Stimulated activated CD4-positive, alpha-beta T cell treated with anti-CD3 and anti-CD28 coated beads, Interleukin-15, amount 100 ng/mL, for 24 hours (primary cell): Measurements from ENCODE around the gene SLC12A1.
A peak's percentile ranks its signal among the peaks of the same experiment; 100 is the strongest.
"Not testable (repeated sequence)": the region's sequence is repeated elsewhere in the genome, so short reads cannot be mapped to it uniquely, and the experiment has no call there.

ENCODE experiments used
- DNase-seq: peaks from one replicate; pipeline ENCODE4 v3.0.0-alpha.2; 2020

Gene SLC12A1

DNA sequence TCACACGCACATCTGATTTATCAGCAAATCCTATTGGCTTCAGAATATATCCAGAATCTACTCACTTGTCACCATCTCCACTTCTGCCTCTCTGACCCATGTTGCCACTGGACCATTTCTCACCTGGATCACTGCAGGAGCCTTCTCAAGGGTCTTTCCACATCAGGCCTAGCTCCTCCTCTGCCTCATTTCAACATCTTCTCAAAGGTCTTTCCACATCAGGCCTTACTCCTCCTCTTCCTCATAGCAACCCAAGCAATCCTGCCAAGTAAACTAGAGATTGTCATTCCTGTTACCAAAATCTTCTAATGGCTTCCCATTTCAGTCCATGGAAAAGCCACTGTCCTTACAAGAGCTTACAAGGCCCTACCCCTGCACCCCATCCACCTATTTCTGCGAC is 107.1 kb downstream of the SLC12A1 start:
- DNase-seq, result no peak

GRCh38 chr15:48315041-48315440 is 108.9 kb downstream of the SLC12A1 start:
- no peak for DNase-seq

GRCh38 chr15:48317221-48317620 is 111.1 kb downstream of the SLC12A1 start:
- no peak for DNase-seq

GRCh38 chr15:48318131-48318530 is 112.0 kb downstream of the SLC12A1 start:
- no peak for DNase-seq

DNA sequence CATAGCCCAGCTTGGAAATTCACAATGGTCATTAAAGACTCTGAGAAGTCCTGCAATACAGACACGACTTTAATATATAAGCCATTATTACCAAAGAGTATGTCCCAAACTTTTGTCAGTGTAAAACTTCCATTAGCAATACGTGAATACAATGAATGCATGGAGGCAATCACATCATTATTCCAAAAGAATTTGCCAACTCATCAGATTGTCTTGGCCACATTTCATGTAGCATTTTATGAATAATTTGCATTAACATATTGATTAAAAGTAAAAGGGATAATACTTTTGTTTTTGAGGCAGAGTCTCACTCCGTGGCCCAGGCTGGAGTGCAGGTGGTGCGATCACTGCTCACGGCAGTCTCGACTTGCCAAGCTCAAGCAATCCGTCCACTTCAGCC is 117.2 kb downstream of the SLC12A1 start:
- no peak for DNase-seq

DNA sequence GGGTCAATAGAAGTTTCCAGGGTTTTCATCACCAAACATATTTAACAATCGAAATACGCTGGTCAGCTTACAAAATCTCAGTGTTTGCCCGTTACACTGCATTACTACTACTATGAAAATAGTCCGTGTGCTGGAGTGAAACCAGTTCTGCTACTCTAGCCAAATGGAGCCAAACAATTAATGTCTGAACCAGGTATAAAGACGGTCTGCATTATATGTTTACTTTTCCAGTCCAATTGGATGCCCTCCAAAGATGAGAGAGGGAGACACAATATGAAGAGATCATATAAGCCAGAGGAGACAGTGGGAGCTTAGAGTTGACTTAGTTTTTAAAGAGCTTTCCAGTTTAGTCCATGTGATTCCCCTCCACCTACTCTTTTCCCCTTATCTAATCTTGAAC is 118.8 kb downstream of the SLC12A1 start:
- DNase-seq, result no peak

- DNase-seq, result no peak
Observed at GRCh38 chr15:48325400-48325799, 119.3 kb downstream of the SLC12A1 start.

- DNase-seq, result not testable (repeated sequence)
Observed at GRCh38 chr15:48326180-48326579, 120.1 kb downstream of the SLC12A1 start.

DNA sequence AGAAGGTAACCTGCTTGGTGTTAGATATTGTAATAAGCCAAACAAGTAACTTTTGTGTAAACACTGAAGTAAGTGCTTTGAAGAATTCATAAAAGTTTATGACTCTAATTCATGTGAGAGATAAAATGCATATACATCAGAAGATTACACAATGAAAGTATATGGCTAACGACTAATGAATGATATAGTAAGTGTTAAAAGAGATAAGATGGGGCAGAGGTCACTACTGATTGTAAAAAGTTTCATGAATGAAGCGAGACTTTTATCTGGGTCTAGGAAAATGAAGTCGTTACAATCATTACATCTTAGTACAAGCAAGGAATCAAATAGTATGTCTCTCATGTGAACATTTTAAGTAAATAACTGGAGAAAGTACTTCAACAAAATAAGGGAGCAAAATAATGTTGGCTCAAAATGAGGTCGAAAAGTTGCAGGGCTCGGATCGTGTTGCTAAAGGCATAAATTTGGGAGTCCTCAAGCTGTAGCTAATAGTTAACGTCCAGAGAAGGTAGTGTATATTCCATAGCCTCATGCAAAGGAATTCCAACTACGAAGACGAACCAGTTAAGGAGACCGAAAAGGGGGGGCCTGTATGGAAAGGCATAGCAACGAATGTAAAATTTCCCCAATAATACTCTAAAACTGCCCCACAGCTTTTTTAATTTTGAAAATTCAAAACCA is 124.1 kb downstream of the SLC12A1 start:
- DNase-seq, result no peak

- peak; percentile 87 for DNase-seq
Observed at GRCh38 chr15:48330855-48331795, 125.0 kb downstream of the SLC12A1 start, which contains the start of gene DUT. TSS of gene DUT (plus strand) at chr15:48331429. CDS start at chr15:48331516, 87 bp downstream.

DNA sequence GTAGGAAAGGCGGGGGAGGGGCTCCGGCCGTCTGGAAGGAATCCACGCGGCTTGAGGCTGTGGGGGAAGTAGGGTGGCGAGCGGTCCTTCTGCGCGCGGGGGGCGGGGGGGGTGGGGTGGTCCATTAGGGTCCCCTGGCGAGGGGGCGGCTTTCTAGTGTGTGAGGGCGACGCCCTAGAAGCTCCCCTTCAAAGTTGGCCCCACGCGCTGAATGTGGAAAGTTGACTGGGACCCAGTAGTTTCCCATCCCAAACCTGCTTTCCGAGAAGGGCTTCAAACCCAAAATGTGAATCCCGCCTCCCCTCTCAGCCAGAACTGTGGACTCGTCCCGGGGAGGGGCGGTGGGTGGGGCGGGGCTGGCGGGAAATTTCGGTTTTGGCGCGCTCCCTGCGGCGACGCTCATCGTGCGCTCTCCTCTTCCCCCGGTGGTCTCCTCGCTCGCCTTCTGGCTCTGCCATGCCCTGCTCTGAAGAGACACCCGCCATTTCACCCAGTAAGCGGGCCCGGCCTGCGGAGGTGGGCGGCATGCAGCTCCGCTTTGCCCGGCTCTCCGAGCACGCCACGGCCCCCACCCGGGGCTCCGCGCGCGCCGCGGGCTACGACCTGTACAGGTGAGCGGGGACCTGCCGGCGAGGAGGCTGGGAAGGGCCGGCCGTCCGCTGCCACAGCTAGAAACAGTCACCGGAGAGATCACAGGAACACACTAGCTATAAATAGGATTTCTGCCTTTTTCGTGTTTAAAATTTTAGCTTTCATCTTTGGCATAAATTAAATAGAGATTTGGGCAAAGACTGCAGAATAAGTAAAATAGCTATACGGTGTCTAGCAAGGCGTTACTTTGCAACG is 125.9 kb downstream of the SLC12A1 start:
- DNase-seq, result peak; percentile 82

GRCh38 chr15:48332642-48333034 is 126.5 kb downstream of the SLC12A1 start:
- DNase-seq, result peak; percentile 25

DNA sequence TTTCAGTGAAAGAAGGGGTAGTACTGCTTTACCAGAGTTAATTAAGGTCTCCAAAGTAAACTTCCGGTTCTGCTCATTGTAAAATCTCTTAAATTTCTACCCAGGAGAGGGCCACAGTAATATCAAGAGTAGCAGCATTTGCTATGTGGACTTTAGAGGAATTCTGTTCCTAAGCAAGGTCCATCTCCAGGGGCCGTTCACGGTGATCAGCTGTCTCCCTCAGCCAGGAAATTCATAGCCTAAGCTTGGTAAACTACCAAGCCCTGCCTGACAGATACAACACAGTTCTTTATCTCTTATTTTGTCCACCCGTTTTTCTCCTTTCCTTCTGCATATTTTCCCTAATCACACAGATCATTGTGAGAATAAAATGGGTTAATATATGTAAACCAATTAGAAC is 127.4 kb downstream of the SLC12A1 start:
- DNase-seq, result no peak

DNA sequence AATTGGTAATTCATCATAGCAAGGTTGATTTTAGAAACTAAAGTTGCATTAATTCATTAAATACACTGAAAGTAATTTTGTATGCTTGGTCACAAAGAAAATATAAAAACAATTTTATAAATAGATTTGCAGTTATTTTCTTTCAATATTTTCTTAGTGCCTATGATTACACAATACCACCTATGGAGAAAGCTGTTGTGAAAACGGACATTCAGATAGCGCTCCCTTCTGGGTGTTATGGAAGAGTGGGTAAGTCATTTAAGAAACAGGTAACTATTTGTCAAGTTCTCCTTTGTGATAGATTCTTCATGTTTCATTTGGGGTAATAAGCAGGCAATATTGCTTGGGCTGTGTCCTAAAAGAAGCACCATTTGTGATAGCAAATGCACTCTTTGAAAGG is 128.2 kb downstream of the SLC12A1 start:
- no peak for DNase-seq

- DNase-seq, result no peak
Observed at GRCh38 chr15:48336940-48337339, 130.8 kb downstream of the SLC12A1 start.

GRCh38 chr15:48337607-48338006 is 131.5 kb downstream of the SLC12A1 start:
- no peak for DNase-seq

GRCh38 chr15:48340111-48340510 is 134.0 kb downstream of the SLC12A1 start:
- no peak for DNase-seq

DNA sequence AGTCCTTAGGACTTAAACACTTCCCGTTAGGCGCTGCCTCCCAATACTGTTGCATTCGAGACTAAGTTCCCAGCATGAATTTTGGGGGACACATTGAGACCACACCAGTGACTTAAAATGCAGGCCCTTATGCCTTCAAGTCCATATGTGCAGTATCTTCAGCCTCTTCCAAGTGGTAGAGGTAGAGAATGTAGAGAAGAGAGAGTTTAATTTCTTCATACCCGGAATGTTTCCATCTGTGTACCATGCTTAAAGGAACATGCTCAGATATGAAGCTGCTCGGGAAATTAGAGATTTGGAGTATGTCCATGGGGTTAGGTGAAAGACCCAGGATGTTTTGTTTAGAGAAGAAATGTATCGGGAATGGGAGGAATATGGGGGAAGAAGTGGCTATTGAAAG is 137.8 kb downstream of the SLC12A1 start:
- no peak for DNase-seq

DNA sequence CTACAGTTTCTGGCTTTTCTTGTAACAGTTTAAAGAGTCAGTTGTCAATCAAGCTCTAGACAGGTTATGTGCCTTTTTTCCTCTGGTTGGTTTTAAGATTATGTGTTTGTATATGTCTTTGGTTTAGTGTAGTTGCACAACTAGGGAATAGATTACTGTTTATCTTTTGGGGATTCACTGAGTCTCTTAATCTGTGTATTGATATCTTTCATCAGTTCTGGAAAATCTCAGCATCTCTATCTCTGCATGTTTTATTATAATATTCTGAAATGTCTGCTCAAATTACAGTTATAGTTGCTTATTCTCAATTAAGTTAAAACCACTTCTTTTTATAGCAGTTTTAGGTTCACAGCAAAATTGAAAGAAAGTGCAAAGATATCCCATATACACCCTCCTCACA is 139.4 kb downstream of the SLC12A1 start:
- DNase-seq, result no peak

DNA sequence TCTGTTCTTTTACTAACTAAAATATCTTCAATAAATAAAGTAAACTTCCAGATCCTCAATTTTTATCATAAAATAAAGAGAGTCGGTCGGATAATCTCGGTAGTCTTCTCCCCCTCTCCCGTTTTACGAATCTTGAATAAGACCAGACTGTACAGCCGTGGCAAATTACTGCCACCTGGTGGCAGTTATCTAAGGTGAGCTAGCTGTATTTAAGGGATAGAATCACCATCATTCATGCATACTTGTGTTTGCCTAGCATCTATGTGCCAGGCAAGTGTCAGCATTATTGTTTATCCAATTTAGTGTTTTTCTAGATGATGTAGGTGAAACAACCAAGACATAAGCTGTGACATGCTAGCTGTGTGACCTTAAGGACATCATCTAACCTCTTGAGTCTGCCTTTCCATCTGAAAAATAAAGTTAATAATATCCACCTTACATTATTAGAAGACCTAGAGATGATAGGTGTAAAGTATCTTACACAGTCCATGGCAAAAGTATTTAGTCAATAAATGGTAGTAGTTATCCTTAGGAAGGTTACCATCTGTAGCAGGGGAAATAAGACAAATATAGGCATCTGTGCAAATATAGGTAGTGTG is 146.5 kb downstream of the SLC12A1 start:
- peak; percentile 61 for DNase-seq
